ENCODE results near the gene TRABD2A. TPM values are rescaled to one million over a fixed set of nuclear protein-coding genes. Genes with fewer than 3 reads are reported as not detected.
"Not testable (repeated sequence)": the region's sequence is repeated elsewhere in the genome, so short reads cannot be mapped to it uniquely, and the experiment has no call there.

Gene TRABD2A
- polyA plus RNA-seq (ENCODE audit: insufficient read length): 0.08 TPM

GRCh38 chr2:84880645-84881521 lies at the start of gene TRABD2A:
Gene TRABD2A (minus strand): TSS chr2:84881084. CDS start chr2:84881039, 45 bp downstream.
- DNase-seq (ENCODE audit: low read depth): no peak

- DNase-seq (ENCODE audit: low read depth): no peak
These were observed 46.4 kb upstream of the TRABD2A start for GRCh38 chr2:84927275-84927627.

- DNase-seq (ENCODE audit: low read depth): no peak
These were observed 45.0 kb upstream of the TRABD2A start for GRCh38 chr2:84925724-84926376.

- DNase-seq (ENCODE audit: low read depth): no peak
These were observed 44.4 kb upstream of the TRABD2A start for GRCh38 chr2:84925336-84925723.

- DNase-seq (ENCODE audit: low read depth): no peak
These were observed 43.6 kb upstream of the TRABD2A start for GRCh38 chr2:84924173-84925106.

DNA sequence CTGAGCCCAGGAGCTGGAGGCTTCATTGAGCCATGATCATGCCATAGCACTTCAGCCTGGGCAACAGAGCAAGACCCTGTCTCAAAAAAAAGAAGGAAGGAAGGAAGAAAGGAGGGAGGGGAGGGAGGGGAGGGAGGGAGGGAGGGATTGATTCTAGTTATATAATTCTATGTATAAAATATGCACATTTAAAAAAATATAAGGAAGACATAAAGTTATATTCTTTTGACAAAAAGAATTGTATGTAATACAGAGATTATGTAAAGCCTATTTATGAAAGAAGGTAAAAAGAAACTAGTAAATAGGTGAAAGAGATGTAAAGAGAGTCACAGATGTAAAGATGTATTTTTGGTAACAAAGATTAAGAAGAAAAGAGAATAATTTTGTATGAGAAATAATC lies 42.1 kb upstream of the TRABD2A start:
- no peak for DNase-seq (ENCODE audit: low read depth)

DNA sequence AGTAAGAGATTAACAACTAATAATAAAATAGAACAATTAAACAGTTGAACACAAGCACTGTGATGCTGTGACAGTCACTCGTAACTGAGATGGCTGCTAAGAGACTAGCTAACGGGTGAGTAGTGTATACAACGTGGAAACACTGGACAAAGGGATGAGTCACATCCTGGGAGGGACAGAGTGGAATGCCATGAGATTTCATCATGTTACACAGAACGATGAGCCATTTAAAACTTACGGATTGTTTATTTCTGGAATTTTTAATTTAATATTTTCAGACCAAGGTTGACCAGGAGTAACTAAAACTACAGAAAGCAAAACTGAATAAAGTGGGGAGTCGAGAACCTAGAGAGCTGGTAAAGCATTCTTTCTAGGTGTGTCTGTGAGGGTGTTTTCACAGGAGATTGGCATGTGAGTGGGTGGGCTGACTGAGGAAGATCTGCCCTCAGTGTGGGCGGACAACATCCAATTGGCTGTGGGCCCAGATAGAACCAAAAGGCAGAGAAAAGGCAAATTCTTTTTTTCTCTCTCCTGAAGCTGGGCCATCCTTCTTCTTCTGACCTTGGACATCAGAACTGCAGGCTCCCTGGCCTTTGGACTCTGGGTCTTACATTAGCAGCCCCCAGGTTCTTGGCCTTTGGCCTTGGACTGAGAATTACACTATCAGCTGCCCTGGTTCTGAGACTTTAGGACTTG lies 39.1 kb upstream of the TRABD2A start:
- no peak for DNase-seq (ENCODE audit: low read depth)

DNA sequence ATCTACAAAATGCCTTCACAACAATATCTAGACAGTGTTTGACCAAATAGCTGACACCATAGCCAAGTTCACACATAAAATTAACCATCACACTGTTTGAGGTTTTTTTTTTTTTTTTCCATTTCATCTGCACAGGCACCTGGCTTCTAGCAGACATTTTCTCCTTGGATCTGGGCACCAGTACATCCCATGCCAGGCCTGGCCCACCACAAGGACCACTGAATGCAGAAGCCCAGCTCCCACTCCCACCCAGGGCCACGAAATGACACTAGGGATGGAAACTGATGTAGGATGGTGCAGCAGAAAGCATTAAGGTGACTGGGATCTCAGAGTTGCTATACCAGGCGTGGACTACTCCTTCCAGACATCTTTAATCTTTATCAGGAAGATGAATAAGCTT lies 37.5 kb upstream of the TRABD2A start:
- DNase-seq (ENCODE audit: low read depth): no peak

DNA sequence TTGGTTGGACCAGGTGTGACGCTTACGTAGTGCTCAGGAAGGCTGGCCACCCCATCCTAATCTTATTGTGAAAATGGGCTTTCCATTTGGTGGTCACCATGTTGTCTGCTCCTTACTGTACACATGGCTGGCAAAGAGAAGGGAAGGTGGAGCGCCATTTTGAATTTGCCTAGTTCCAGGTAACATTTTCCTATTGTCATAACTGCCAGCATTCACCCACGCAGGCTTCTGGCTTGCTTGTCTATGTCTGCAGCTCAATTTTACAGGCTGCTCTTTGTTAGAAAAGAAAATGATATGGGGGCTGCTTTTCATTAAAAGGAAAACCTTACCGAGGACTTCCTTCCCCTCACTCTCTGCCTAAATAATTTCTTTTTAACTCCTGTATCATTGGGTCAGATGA lies 36.9 kb upstream of the TRABD2A start:
- DNase-seq (ENCODE audit: low read depth): not testable (repeated sequence)

- not testable (repeated sequence) for DNase-seq (ENCODE audit: low read depth)
These were observed 34.8 kb upstream of the TRABD2A start for GRCh38 chr2:84915675-84916074.

DNA sequence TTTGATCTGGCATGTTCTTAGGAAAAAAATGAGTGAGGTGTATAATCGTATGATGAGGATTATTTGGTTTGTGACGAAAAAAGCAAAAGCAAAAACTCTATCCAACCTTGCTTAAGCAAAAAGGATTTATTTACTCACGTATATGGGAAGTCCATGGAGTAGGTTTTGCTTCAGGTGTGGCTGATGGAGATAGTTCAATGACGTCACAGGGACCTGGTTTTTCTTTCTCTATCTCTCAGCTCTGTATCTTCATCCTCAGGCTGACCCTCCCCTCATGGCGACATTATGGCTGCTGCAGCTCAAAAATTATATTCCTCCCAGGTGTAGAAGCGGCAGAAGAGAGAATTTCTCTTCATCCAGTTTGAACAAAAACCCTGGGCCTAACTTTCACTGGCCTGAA lies 33.5 kb upstream of the TRABD2A start:
- no peak for DNase-seq (ENCODE audit: low read depth)

DNA sequence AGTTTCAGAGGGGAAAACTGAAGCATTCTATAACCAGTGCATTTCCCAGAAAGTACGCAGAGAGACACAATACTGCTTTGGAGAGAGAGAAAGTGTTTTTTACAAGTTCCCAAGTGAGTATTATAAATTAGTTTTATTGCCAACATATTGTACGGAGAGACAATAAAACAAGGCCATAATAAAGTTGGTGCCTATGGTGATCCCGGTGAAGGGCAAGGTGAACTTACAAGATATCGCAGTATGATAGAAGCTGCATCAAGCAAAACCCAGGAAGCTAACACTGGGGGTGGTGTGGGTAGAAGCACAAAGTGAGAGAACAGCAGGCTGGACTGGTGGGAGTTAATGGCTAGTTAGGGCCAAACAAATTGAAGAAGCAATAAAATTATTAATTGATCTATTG lies 32.1 kb upstream of the TRABD2A start:
- DNase-seq (ENCODE audit: low read depth): no peak

GRCh38 chr2:84911135-84911678 lies 30.3 kb upstream of the TRABD2A start:
- no peak for DNase-seq (ENCODE audit: low read depth)

- no peak for DNase-seq (ENCODE audit: low read depth)
These were observed 28.2 kb upstream of the TRABD2A start for GRCh38 chr2:84908948-84909713.

DNA sequence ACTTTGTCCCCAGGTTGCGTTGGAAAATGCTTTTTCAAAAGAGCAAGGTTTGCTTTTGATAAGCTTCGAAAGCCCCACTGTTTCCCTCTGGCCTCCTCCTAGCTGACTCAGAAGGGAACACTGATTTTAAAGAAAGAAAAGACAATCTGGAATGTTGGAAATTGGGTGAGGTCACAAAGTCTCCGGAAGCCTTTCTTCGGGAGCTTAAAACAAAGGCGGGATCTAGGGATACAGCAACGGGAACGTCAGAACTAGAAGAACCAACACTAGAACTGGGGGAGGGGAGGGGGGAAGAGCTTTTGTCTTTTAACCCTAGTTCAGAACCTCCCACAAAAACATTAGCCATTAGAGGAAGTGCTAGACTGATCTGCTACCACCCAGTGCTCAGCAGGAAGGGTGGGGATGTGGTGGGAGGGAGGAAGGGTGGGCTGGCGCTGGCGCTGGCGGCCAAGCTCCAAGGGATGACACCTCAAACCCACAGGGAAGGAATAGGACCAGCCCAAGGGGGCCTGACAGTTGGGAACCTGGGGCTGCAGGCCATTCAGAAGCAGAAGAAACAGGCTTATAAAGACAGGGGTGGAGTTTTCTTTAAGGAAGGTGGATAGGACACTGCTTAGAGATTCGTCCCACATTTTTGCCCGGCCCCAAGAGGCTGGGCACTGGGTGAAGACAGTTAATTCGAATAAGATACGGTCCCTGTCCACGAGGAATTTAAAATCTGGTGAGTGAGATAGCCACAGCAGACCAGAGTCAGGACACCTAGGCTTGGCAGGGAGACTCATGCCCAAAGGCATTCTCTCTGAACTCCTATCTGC lies 26.2 kb upstream of the TRABD2A start:
- no peak for DNase-seq (ENCODE audit: low read depth)

GRCh38 chr2:84906108-84906899 lies 25.4 kb upstream of the TRABD2A start:
- no peak for DNase-seq (ENCODE audit: low read depth)

GRCh38 chr2:84905181-84906107 lies 24.6 kb upstream of the TRABD2A start, which contains the start of gene TMSB10:
Gene TMSB10 (plus strand): TSS chr2:84905656.
- DNase-seq (ENCODE audit: low read depth): no peak

Data from forelimb muscle (tissue), 1 donor.